ENCODE measurements around the gene CDH13.

DNA sequence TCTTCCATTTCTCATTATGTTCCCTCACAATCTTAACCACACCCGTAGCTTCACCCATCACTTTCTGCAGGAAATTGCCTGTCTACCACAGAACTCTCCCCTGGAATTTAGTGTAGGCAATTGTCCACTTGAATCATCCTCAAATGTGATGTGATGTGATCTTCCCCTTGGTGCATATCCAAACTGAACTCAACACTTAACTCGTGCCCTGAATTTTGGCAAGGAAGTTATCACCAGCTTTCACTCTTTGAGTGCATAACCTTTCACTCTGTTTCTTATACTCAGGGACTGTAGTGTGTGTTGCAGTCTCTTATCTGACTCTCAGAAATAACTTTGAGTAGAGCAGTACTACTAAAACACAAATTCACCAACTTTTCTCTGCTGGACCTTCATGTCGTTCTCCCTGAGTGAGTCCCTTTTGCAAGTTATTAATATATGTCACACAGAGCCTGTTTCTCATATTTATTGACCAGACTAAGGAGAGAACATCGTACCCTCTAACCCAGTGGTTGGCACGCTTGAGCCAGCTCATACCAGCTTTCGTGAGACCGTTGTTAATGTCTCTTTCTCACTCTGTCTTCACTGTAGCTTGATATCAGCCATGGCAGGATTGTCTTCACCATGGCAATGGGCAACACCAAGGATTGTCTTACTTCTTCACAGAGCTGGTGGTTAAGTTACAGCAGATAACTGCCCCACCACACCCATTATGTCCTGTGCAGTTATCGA is 622.1 kb downstream of the CDH13 start:
- TF ChIP-seq, protein P1, sequence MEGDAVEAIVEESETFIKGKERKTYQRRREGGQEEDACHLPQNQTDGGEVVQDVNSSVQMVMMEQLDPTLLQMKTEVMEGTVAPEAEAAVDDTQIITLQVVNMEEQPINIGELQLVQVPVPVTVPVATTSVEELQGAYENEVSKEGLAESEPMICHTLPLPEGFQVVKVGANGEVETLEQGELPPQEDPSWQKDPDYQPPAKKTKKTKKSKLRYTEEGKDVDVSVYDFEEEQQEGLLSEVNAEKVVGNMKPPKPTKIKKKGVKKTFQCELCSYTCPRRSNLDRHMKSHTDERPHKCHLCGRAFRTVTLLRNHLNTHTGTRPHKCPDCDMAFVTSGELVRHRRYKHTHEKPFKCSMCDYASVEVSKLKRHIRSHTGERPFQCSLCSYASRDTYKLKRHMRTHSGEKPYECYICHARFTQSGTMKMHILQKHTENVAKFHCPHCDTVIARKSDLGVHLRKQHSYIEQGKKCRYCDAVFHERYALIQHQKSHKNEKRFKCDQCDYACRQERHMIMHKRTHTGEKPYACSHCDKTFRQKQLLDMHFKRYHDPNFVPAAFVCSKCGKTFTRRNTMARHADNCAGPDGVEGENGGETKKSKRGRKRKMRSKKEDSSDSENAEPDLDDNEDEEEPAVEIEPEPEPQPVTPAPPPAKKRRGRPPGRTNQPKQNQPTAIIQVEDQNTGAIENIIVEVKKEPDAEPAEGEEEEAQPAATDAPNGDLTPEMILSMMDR (IDR thresholded peaks at IDR 0.05; ENCODE audit: insufficient read depth, low read length) = no peak
- no peak for TF ChIP-seq GABPA (IDR thresholded peaks at IDR 0.05; ENCODE audit: low read depth)
- no peak for TF ChIP-seq POLR2AphosphoS5 (IDR thresholded peaks at IDR 0.05; ENCODE audit: low read depth)
- TF ChIP-seq, protein P2, sequence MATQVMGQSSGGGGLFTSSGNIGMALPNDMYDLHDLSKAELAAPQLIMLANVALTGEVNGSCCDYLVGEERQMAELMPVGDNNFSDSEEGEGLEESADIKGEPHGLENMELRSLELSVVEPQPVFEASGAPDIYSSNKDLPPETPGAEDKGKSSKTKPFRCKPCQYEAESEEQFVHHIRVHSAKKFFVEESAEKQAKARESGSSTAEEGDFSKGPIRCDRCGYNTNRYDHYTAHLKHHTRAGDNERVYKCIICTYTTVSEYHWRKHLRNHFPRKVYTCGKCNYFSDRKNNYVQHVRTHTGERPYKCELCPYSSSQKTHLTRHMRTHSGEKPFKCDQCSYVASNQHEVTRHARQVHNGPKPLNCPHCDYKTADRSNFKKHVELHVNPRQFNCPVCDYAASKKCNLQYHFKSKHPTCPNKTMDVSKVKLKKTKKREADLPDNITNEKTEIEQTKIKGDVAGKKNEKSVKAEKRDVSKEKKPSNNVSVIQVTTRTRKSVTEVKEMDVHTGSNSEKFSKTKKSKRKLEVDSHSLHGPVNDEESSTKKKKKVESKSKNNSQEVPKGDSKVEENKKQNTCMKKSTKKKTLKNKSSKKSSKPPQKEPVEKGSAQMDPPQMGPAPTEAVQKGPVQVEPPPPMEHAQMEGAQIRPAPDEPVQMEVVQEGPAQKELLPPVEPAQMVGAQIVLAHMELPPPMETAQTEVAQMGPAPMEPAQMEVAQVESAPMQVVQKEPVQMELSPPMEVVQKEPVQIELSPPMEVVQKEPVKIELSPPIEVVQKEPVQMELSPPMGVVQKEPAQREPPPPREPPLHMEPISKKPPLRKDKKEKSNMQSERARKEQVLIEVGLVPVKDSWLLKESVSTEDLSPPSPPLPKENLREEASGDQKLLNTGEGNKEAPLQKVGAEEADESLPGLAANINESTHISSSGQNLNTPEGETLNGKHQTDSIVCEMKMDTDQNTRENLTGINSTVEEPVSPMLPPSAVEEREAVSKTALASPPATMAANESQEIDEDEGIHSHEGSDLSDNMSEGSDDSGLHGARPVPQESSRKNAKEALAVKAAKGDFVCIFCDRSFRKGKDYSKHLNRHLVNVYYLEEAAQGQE (IDR thresholded peaks at IDR 0.05; ENCODE audit: insufficient replicate concordance, low read depth) = no peak
- no peak for TF ChIP-seq SPI1 (IDR thresholded peaks at IDR 0.05; ENCODE audit: borderline replicate concordance, low read depth)
